ENCODE results near the gene SLC29A1. TPM values are rescaled to one million over a fixed set of nuclear protein-coding genes. Genes with fewer than 3 reads are reported as not detected.

Gene SLC29A1
- total RNA-seq, 1 experiment from 2014 or later = 31.1 TPM

DNA sequence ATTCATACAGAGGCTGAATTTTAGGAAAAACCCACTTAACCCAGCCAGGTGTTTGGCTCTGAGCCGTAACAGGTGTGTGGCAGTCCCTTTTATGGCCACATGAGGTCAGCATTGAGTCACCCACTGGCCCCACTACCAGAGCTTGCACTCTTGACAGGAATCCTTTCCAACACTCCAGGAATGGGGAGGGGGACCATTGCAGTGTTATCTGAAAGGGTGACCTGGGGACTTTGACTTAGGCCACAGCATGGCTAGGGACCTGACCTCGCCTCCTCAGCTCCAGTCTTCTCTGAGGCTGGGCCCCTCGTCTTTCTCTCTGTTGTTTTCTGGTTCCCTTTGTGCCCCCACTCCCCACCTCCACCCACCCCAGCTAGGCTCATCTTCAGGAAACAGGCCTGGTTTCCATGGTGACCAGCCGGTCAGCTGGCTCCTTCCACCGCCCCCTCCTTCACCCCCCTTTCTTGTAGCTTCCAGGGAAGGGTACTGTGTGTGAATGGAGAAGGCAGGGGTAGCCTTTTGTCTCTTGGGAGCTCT is 44.8 kb downstream of the SLC29A1 start:
- DNase-seq (ENCODE audit: low read depth) = peak; percentile 54

DNA sequence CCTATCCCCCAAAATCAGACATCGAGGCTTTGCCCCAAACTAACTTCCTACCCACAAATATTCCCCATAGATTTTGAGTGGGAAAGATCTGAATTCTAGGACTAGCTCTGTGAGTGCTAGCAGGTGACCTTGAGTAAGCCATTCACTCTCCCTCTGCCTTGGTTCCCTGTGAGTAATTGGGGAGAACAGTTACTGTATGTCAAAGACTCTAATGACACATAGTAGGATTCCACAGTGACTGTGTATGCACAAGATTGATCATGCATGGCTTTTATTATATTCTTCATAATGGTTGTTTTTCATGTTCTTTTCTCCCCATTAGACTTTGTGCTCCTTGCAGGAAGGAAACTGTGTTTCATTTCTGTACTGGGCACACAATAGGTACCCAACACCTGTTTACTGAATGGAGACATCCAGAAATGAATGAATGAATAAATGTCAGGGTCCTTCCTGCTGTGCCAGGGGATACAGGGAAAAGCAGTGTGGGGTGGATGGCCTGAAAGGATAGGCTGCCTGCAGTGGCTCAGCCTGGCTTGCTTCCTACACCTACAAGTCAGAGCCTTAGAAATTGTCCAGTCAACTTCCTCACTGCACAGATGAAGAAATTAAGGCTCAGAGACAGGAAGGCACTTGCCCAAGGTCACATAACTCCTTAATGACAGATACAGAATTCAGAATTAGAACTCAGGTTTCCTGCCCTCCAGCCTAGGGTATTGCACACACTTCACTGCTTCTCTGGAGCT is 46.0 kb downstream of the SLC29A1 start:
- DNase-seq (ENCODE audit: low read depth) = no peak

DNA sequence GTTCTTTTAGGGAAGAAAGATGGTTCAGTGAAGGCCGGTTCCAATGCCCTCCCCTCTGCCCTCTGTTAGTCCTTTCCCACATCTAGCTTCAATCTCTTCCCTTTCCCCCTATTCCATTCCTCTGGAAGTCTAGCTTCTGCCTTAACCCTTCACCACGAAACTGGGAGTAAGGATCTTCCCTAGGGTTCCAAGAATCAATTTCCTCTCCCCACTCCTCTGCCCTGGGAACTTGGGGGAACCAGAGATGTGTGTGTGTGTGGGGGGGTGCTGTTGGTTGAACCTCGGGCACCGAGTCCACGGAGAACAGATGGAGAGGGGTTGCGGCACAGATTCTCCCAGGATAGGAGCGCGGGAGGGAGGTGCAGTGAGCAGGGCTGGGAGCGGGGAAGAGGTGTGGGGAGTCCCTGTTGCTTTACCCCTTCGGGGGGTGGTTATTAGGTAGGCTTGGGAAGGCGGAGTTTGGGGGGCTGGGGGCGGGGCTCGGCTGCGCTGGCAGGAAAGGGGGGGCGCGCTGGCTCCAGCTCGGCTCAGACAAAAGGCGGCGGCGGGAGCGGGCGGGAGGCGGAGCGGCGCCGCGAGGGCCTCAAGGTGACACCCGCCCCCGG is 46.6 kb downstream of the SLC29A1 start, which contains the start of gene TMEM151B:
TMEM151B (plus strand) TSS at position 530 of the 605 bp plus-strand sequence. CDS start 293 bp downstream, outside the sequence.
- DNase-seq (ENCODE audit: low read depth) = no peak

DNA sequence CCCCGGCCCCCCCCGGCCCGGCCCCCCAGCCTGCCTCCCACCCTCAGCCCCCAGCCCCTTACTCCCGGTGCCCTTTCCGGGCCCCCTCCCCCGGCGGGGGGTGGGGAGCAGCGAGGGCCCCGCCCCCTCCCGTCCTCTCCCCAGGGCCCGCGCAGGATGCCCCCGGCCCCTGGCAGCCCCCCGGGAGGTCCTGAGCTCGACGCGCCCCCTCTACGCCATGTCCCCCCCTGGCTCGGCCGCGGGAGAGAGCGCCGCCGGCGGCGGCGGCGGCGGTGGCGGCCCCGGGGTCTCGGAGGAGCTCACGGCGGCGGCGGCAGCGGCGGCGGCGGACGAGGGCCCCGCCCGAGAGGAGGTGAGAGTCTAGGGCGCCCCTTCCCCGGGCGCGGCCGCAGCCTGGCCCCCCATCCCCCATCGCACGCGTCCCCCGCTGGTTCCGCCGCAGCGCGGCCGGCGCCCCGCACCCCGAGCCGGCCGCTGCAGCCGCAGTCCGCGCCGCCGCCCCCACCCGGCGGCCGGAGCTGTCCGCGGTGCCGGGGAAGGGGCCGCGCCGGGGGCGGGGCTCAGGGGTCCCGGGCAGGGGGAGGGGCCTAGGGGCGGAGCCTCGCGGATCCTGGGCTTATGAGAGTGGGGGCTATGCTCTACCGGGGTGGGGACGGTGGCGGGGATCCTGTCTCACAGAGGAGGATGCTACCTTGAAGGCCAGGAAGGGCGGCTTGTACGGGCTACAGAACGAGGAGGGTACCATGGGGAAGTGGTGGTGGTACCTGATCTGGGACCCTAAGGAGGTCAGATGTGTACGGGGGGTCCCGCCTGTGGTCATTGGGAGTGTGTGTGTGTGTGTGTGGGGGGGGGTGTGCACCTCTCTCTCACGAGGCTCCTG is 47.4 kb downstream of the SLC29A1 start:
- no peak for DNase-seq (ENCODE audit: low read depth)

DNA sequence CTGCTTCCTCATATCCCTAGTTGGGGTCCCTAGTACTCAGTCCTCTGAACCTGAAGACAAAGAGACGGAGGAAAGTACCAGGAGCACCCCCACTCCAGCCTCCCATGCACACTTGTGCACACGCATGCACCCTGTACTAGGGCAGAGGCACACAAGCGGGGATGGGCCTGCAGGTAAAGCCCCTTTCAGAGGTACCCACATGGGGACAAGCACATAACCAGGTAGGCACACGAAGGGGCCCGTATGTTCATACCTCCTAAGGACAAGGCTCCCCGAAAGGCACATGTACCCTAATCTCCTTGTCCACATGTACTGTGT is 48.0 kb downstream of the SLC29A1 start:
- no peak for DNase-seq (ENCODE audit: low read depth)

DNA sequence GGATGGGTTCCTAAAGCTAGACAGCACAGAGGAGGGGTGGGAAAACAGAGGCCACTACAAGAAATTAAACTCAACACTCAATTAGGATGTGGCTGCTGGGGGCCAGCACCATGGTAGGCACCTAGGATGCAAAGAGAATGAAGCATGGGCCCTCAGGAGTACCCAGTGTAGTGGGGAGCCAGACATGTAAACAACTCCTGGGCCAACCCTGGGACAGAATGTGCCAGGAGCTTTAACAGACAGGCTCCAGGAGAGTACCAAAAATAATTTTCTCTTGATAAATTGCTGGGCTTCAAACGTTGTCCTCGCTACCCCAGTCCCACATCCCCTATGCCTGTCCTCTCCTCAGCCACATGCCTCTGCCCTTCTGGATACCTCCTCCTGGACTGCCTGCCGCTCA is 48.5 kb downstream of the SLC29A1 start:
- no peak for DNase-seq (ENCODE audit: low read depth)

DNA sequence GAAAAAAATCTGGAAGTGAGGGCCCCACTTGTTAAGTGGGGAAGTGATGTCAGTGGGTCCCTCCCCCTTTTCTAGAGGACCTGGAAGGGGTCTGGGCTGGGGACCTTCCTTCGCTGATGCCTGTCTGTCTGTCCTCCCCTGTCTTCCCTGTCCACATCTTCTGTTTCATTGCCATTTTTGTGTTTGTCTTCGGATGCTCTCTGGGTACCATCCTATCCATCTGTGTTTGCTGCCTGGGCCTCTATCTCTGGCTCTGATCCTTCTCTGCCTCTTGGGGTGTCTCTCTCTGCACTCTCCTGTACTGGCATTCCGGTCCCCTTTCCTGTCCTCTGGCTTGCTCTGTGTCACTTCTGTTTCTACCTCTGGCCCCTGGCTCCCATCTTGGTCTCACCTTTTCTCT is 49.1 kb downstream of the SLC29A1 start:
- DNase-seq (ENCODE audit: low read depth) = no peak

DNA sequence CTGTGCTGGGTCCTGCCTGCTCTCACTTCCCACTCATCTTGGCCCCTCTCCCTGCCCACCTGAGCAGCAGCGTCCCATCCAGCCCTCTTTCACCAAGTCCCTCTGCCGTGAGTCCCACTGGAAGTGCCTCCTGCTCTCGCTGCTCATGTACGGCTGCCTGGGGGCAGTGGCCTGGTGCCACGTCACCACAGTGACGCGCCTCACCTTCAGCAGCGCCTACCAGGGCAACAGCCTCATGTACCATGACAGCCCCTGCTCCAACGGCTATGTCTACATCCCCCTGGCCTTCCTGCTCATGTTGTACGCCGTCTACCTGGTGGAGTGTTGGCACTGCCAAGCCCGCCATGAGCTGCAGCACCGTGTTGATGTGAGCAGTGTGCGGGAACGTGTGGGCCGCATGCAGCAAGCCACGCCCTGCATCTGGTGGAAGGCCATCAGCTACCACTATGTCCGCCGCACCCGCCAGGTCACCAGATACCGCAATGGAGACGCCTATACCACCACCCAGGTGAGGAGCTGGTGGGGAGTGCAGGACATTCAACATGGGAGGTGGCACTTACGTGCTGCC is 49.7 kb downstream of the SLC29A1 start:
- peak; percentile 40 for DNase-seq (ENCODE audit: low read depth)

DNA sequence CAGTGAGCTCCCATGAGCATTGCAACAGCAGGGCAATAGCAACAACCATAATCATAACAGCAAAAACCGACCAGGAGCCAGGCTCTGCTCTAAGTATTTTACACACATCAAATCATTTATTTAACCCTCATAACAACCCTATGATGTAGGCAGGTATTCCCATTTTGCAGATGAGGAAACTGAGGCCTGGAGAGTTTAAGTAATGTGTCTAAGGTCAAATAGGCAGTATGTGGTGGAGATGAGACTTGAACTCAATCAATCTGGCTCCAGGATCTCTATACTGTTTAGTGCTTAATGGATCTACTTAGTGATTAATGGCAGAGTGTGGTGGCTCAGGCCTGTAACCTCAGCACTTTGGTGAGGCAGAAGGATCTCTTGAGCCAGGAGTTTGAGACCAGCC is 50.2 kb downstream of the SLC29A1 start:
- no peak for DNase-seq (ENCODE audit: low read depth)

DNA sequence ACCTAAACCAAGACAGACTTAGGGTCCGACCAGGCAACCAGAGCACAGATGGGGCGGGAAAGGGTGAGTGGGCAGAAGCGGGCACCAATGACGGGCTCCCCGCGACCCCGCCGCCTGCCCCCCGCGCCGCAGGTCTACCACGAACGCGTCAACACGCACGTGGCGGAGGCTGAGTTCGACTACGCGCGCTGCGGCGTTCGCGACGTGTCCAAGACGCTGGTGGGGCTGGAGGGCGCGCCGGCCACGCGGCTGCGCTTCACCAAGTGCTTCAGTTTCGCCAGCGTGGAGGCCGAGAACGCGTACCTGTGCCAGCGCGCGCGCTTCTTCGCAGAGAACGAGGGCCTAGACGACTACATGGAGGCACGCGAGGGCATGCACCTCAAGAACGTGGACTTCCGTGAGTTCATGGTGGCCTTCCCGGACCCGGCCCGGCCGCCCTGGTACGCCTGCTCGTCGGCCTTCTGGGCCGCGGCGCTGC is 51.9 kb downstream of the SLC29A1 start:
- DNase-seq (ENCODE audit: low read depth) = no peak

DNA sequence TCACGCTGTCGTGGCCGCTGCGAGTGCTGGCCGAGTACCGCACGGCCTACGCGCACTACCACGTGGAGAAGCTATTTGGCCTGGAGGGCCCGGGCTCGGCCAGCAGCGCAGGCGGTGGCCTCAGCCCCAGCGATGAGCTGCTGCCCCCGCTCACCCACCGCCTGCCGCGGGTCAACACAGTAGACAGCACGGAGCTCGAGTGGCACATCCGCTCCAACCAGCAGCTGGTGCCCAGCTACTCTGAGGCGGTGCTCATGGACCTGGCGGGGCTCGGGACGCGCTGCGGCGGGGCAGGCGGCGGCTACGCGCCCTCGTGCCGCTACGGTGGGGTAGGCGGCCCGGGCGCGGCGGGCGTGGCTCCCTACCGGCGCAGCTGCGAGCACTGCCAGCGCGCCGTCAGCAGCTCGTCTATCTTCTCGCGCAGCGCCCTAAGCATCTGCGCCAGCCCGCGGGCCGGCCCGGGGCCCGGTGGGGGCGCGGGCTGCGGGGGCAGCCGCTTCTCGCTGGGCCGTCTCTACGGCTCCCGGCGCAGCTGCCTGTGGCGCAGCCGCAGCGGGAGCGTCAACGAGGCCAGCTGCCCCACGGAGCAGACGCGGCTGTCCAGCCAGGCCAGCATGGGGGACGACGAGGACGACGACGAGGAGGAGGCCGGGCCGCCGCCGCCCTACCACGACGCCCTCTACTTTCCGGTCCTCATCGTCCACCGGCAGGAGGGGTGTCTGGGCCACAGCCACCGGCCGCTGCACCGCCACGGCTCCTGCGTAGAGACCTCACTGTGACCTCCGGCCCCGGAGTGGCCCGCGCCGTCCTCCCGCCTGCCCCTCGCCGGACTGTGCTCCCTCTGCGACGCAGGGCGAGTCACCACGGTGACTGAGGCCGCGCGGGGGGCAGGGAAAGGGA is 52.6 kb downstream of the SLC29A1 start:
- no peak for DNase-seq (ENCODE audit: low read depth)

DNA sequence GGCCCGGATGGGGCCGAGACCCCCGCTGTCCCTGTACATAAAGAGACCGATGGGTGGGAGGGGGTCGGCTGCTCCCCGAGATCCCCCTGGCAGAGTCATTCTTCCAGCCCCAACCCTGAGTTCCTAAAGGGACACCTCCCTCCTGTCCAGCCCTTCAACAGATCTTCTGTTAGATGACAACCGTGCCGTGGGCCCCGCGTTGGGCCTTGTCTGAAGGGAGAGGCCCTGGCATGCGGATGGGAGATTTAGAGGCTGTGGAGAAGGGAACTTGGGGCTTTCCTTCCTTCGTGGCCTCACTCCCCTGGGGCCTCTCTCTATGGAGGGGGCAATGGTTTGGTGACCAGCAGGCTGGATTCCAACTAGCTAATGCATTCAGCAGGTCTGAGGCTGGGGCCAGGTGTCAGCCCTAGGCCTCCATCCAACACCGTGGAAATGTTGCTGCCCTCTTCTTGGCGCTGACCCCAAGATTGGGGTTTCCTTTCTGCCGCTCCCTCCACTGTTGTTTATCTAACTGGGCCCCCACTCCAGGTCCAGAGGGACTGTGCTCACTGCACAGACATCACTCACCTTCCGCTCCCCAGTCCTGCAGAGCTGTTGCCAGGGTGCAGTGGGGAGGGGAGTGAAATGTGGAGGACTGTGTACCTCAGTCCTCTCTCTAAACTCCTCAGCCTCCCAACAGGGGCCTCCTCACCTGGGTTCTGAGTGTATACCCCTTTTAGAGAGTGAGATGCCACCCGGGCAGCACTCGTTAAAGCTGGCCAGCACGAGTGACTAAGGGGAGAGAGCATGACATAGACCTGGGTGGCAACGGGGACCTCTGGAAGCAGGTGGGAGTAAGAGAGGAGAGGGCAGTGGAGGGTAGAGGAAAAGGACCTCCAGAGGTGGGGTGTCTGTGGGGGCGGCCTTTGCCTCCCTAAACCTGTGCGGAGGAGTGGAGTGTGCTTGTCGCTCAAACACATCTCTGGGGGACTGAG is 53.6 kb downstream of the SLC29A1 start:
- no peak for DNase-seq (ENCODE audit: low read depth)

DNA sequence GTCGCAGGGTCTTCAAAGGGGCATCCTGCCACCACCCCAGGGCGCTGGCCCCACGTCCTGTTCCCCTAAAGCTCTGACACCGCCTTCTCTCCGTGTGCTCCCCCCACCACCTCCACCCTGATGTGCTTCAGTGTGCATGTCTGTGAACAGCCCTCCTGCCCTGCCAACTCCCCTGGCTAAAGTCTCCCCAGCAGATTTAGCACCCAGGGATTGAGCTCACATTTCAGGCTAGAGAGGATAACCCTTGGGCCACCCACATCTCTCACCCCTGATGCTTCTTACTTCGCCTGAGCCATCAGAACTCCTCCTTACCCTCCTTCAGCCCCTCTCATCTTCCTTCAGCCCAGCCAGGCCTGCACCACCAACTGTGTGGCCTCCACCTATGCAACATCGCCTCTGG is 54.4 kb downstream of the SLC29A1 start:
- DNase-seq (ENCODE audit: low read depth) = no peak

DNA sequence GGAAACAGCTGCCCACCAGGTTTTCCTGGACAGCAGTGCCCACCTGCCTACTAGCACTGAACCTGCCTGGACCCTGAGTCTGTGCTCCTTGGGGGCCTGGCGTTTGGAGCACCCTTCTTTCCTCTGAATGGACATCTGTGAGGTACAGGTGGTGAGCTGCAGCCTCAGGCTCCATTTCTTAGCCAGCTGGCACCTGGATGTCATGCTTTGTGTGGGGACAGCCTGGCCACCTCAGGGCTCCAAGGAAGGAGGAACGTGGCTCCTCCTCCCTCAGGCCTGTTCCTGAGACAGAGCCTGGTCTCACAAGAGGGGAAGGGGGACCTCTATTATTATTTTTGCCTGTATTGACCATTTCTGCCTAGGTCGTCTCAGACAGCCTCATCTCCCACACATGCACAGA is 54.9 kb downstream of the SLC29A1 start:
- no peak for DNase-seq (ENCODE audit: low read depth)

DNA sequence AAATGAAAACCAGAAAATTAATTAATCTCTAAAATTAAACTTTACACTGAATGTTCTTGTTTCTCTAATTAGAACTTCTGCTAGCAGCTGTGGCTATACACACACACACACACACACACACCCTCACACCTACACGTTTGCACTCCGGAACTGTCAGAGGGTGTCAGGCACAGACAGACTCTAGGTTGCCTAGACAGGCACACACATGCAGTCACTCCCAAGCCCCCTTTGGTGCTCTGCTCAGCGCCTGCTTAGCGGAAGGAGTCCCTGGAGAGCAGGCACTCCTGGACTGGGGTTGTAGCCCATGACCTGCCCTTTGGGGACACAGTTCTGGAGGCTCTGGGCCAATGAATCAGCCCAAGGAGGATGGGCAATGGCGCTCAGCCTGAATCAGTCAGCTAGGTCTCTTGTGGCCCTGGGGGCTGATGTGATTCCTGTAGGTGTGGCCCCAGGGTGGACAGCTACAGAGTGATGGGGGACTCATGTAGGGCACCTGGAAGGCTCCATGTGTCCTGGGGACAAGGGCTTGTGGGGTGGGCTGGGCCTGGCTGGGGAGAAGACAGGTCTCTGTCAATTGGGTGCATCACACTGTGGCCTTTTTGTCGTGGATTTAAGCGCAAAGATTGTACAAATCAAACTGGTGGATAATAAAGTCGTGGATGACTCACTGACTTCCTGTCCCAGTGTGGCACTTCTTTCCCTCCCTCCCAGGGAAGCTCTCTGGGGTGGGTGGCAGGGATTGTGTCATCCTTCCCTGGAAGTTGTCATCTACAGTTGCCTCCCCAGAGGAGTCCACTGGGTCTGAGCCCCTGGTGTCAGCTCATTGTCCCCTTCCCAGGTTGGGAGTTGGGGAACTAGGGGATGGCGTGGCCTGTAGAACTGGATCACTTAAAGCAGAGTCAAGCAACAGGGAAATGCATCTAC is 55.6 kb downstream of the SLC29A1 start:
- DNase-seq (ENCODE audit: low read depth) = peak; percentile 73

Measured in M059J (cell line).